Osteocyte (in vitro differentiated cells): ENCODE results near the gene IL4I1. TPM values are rescaled to one million over a fixed set of nuclear protein-coding genes. Genes with fewer than 3 reads are reported as not detected.

Source experiments
- DNase-seq: peaks from one replicate; pipeline ENCODE4 v3.0.0; 2021; ENCODE audit warnings: mixed read lengths; ENCODE audit not compliant: unreplicated experiment; ENCODE audit errors: extremely low spot score
- H3K27ac Mint-ChIP-seq: one replicate; pipeline ENCODE4 v1.8.0; 2021; ENCODE audit warnings: mild to moderate bottlenecking, mixed read lengths; ENCODE audit not compliant: unreplicated experiment
- H3K27me3 Mint-ChIP-seq: one replicate; pipeline ENCODE4 v1.8.0; 2021; ENCODE audit warnings: mixed read lengths; ENCODE audit not compliant: unreplicated experiment
- H3K36me3 Mint-ChIP-seq: one replicate; pipeline ENCODE4 v1.8.0; 2021; ENCODE audit warnings: mixed read lengths; ENCODE audit not compliant: unreplicated experiment
- H3K4me1 Mint-ChIP-seq: one replicate; pipeline ENCODE4 v1.8.0; 2021; ENCODE audit warnings: mixed read lengths; ENCODE audit not compliant: unreplicated experiment
- H3K4me3 Mint-ChIP-seq: one replicate; pipeline ENCODE4 v1.8.0; 2021; ENCODE audit warnings: mild to moderate bottlenecking, moderate library complexity, mixed read lengths; ENCODE audit not compliant: unreplicated experiment
- H3K9me3 Mint-ChIP-seq: one replicate; pipeline ENCODE4 v1.8.0; 2021; ENCODE audit warnings: mixed read lengths; ENCODE audit not compliant: unreplicated experiment
- total RNA-seq: library from RNA; stranded (reverse); gene quantifications from 2 replicates; pipeline ENCODE4 v1.2.1, GENCODE V29; 2021
- TF ChIP-seq, protein P1 (sequence below): fragments of 200-600 bp; sonication (generic); IDR thresholded peaks from 2 replicates; pipeline ENCODE4 v1.5.0; 2021; ENCODE audit warnings: antibody characterized with exemption, mild to moderate bottlenecking, moderate library complexity

The IL4I1 gene
- total RNA-seq, 1 donor from 2014 or later, result not detected

DNA sequence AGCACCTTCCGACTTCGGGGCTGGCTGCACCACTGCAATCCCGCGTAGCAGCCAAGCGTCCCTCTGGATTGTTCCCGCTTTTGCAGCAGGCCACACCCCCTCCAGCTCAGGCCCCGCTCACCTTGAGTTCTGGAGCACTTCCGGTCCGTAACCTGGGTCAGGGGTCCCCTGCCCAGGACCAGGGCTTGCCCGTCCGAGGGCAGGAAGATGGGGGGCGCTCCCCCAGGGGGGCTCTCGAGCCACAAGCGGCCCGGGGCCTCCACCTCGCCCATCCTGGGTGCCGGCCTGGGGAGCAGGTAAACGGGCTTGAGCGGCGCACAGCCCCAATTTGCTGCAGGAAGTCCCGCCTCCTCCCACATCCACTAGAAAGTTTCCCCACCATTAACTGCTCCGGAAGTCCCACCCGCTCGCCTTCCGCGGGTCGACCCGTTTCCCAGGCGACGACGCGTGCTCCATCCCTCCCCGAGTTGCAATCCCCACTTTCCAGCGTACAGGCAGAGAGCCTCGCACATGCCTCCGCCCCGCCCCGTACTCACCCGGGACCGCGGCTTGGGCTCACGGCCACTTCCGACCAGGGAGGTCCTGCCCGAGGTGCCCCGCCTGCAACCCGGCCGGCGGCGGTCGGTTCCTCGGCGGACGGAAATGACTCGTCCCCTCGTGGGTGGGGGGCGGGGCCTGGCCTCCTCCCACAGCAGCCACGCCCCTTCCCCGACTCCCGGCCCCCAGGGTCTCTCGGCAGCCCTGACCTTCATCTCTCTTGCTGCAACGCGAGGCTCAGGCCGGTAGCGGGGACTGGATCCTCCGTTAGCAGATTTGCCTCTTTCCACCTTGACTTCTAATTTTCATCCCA lies 29.5 kb downstream of the IL4I1 start, which contains the start of gene PNKP:
TSS of gene PNKP (minus strand) at position 644 of the 850 bp plus-strand sequence. CDS start at position 272, 372 bp downstream.
- peak; percentile 96 for DNase-seq
- H3K9me3 Mint-ChIP-seq, result no peaks in the 10 kb centered on the region
- H3K27ac Mint-ChIP-seq, result no peak within 1 kb of the TSS
- H3K4me1 Mint-ChIP-seq, result peaks cover 39% of the 10 kb centered on the region
- H3K4me3 Mint-ChIP-seq, result peak within 1 kb of the TSS; percentile 96
- H3K36me3 Mint-ChIP-seq, result peaks cover 14% of the 10 kb centered on the region
- H3K27me3 Mint-ChIP-seq, result no peaks in the 10 kb centered on the region
- TF ChIP-seq, protein P1, sequence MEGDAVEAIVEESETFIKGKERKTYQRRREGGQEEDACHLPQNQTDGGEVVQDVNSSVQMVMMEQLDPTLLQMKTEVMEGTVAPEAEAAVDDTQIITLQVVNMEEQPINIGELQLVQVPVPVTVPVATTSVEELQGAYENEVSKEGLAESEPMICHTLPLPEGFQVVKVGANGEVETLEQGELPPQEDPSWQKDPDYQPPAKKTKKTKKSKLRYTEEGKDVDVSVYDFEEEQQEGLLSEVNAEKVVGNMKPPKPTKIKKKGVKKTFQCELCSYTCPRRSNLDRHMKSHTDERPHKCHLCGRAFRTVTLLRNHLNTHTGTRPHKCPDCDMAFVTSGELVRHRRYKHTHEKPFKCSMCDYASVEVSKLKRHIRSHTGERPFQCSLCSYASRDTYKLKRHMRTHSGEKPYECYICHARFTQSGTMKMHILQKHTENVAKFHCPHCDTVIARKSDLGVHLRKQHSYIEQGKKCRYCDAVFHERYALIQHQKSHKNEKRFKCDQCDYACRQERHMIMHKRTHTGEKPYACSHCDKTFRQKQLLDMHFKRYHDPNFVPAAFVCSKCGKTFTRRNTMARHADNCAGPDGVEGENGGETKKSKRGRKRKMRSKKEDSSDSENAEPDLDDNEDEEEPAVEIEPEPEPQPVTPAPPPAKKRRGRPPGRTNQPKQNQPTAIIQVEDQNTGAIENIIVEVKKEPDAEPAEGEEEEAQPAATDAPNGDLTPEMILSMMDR, result no peak

DNA sequence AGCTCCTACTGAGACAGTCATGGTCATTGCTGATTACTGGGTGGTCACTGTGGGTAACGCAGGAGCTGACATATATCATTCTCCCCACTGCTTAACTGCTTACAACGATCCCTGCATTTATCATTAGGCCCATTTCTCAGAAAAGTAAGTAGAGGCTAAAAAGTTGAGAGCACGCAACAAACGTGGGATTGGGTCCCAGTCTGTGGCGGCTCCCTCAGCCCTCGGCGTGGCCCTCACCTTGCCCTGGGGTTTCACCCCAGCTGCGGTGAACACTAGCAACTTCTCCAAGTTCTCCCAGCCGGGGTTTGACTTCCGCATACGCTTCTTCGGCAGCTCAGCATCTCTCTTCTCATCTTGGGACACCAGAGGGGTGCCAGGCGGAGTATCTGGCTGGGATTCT lies 31.8 kb downstream of the IL4I1 start:
- H3K4me1 Mint-ChIP-seq, result peaks cover 39% of the 10 kb centered on the region
- H3K36me3 Mint-ChIP-seq, result peaks cover 18% of the 10 kb centered on the region
- H3K27ac Mint-ChIP-seq, result no peak overlapping the region
- TF ChIP-seq, protein P1, result no peak
- H3K9me3 Mint-ChIP-seq, result no peaks in the 10 kb centered on the region
- peak overlapping the region; percentile 96 for H3K4me3 Mint-ChIP-seq
- H3K27me3 Mint-ChIP-seq, result no peaks in the 10 kb centered on the region
- no peak for DNase-seq

DNA sequence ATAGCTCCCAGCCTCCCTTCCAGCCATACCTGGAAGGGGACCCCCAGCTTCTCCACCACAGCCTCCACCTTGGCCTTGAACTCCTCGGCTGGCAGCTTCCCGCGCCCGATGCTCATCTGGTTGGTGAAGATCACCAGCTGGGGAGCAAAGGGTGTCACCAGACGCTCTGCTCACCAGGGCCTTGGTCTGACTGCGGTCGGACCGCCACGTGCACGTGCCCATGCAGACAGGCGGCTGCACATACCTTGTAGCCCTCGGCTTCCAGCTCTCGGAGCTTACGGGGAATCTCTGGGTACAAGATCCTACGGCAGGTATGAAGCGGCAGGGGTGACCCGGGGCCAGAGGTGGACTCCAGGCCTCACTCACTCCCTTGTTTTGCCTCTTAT lies 32.8 kb downstream of the IL4I1 start:
- Mint-ChIP-seq H3K27ac (no peak overlapping the region), H3K27me3 (no peaks in the 10 kb centered on the region), H3K36me3 (peaks cover 19% of the 10 kb centered on the region), H3K4me1 (peaks cover 39% of the 10 kb centered on the region), H3K9me3 (no peaks in the 10 kb centered on the region), H3K4me3 (no peak overlapping the region)
- DNase-seq, result no peak
- TF ChIP-seq, protein P1, result no peak

DNA sequence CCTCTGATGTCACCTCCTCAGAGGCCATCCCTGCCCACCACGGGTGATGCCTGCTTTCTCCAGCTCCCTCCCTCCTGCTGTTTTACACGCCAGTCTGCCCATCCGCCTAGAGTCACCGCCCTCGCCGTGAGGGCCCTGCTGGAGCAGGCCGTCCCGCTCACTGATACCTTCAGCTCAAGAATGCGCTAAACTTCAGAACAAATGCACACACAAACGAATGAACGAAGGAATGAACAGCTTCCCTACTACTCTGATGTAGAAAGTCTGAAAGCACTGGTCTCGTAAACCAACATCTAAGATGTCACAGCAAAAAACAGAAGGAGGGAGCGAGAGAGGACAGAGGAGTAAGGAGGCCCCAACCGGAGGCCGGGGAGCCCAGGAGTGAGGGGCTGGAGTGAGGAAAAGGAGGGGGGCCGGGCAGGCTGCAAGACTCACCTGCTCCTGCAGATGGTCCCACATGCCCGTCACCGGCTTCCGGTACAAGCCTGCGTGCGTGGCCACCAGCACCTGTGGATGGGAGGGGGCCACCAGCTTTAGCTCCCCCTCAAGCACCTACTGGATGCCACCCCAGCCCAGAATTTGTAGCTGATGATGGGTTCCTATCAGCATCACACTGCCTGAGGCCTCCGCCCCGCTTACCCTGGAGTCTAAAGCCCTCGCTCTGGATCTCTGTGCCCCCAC lies 33.3 kb downstream of the IL4I1 start:
- Mint-ChIP-seq H3K36me3 (peaks cover 21% of the 10 kb centered on the region), H3K27ac (no peak overlapping the region), H3K4me3 (no peak overlapping the region), H3K27me3 (no peaks in the 10 kb centered on the region), H3K4me1 (peaks cover 36% of the 10 kb centered on the region), H3K9me3 (no peaks in the 10 kb centered on the region)
- TF ChIP-seq, protein P1, result no peak
- DNase-seq, result no peak
